Endometrial microvascular endothelial cells (primary cell): ENCODE measurements around the gene DDX24. TPM values are rescaled to one million over a fixed set of nuclear protein-coding genes. Genes with fewer than 3 reads are reported as not detected.

Source experiments
- in situ Hi-C: cut with HindIII; loops from 2 replicates; pipeline ENCODE4 v1.10.0; 2017; ENCODE audit warnings: low sequenced_read_pairs, low pct_unique_long_range_greater_than_20kb; ENCODE audit errors: inconsistent ontology term
- total RNA-seq: library from RNA; depleted of rRNA; stranded (reverse); fragments of >200 nt; gene quantifications from one replicate; pipeline ENCODE4 v1.2.3, GENCODE V29; 2015; ENCODE audit errors: inconsistent ontology term

Gene DDX24
- total RNA-seq, 1 donor from 2014 or later: 110 TPM

- in situ Hi-C loops: no loop called here
Measured at GRCh38 chr14:94000267-94000666, 80.7 kb downstream of the DDX24 start.

GRCh38 chr14:93999573-93999972, 81.4 kb downstream of the DDX24 start:
- in situ Hi-C loops: no loop called here

- in situ Hi-C loops: no loop called here
Measured at GRCh38 chr14:93998871-93999403, 82.1 kb downstream of the DDX24 start.

Other genes starting within 250 kb of the DDX24 start
- gene FAM181A, start 153.9 kb downstream of the DDX24 start, total RNA-seq: not detected
- gene ASB2, start 104.6 kb downstream of the DDX24 start, total RNA-seq: not detected
- gene CCDC197, start 83.9 kb downstream of the DDX24 start, total RNA-seq: not detected
- gene OTUB2, start 54.9 kb downstream of the DDX24 start, total RNA-seq: 3.1 TPM
- 23.3 TPM for gene IFI27L1, start 108 bp upstream of the DDX24 start, total RNA-seq
- 1,781 TPM for gene IFI27, start 29.5 kb upstream of the DDX24 start, total RNA-seq
- gene IFI27L2, start 48.4 kb upstream of the DDX24 start, total RNA-seq: 82.9 TPM
- not detected for gene PPP4R4, start 93.1 kb upstream of the DDX24 start, total RNA-seq
- not detected for gene SERPINA10, start 212.1 kb upstream of the DDX24 start, total RNA-seq
- not detected for gene SERPINA6, start 242.1 kb upstream of the DDX24 start, total RNA-seq